NCI-H187 (cell line): ENCODE data around the gene MAST4.

Experiments
- DNase-seq, 2 experiments: peaks; one replicate each; lab custom pipeline; 2025; lab: John Stamatoyannopoulos, UW

The MAST4 gene

DNA sequence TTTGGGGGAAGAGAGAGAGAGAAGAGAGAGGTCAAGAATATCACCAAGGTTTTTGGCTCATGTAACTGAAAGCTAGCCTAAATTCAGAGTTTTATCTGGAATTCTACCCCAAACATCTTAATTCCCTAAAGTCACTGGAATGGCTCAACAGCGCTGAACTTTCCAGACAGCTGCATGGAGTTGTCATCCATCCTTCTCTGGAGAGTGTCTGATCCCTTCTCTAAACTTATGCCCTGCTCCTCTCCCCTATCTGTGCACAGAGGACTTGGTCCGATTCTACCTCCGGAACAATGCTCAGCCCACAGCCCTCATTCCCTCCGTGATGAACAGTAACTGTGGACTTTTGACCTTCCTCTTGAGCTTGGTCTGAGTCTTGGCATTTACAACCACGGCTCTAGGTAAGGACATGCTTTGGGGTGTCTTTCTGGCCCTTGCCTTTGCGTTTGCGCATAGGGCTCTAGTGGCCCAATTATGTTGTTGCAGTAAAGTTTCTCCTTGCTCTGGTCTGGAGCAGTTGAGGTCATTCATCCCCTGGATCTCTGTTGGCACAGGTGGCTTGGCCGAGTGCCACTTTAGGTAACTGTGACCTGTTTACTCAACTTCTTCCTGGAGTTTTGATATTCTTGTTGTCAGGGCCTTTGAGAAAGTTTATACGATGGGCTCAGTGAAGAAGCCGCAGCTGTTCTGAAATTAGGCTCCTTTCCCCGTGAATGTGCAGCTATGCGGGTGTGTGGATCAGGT lies 618.7 kb downstream of the MAST4 start:
- no peak for DNase-seq

DNA sequence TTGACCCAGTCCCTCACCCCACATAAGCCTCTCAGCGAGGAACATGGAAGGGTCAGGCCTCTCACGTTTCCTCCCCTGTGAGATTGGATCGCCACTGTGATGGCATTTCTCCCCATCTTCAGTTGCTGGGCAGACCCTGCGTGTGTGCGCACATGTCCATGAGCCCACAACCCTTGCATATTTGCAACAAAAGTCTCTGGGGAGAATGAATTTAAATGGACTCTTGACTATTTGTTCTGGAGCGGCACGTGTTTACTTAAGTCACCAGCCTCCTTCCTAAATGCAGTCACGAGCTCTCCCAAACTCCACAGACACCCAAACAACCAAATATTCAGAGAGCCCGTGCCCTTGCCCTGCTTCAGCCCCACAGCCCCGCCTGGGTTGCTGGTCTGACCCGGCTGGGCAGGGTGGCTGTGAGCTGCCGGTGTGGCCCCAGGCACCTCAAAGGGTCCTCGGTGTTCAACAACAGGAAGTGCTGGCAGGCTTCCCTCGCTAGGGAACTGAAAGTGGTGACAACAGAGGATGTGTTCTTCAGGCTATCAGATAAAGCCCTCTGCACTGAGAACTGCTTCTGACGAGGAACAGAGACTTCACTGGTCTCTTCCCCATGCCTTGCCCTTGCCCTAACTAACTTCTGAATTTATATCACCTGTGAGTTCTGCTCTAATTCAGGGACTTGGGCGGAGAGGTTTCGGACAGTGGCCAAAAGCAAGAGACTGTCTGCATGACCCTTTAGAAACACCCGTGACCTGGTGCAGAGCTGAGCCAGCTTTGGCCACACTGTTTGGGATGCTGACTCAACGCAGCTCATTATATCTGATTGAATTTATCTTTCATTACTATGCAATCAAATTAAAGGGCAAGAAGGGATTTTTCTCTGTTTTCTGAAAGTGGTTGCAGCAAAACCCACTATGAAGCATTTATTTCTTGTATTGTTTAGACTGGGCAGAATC lies 619.6 kb downstream of the MAST4 start:
- no peak for DNase-seq

DNA sequence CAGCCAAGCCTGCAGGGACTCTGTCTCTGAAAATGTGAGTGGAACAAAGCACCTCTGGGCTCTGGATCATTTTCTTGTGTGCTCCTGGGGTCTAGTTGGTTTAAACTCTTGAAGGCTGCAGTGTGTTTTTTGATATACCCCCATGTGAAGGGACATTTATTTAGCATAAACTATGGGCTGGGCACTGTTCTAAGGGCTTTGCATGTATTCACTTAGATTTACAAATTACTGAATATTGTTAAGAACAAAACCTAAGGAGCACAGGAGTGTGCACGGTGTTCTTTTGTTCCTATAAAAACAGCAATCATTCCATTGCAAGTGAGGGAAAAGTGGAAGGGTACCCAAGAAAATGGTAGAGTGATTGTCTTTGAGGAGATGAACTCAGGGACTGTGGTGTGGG lies 620.4 kb downstream of the MAST4 start:
- DNase-seq: no peak
